Mesothelial cell of epicardium (in vitro differentiated cells): ENCODE data around the gene TSSK2. TPM values are rescaled to one million over a fixed set of nuclear protein-coding genes. Genes with fewer than 3 reads are reported as not detected.

ENCODE experiments used
- DNase-seq, 2 experiments: peaks; one replicate each; pipeline ENCODE4 v3.0.0; 2021; ENCODE audit warnings: low spot score in 2 of 2; ENCODE audit not compliant: unreplicated experiment in 2 of 2
- H3K27ac Mint-ChIP-seq: 2 replicates; pipeline ENCODE4 v1.8.0; 2021; ENCODE audit warnings: mixed read lengths
- H3K27me3 Mint-ChIP-seq: 2 replicates; pipeline ENCODE4 v1.8.0; 2021; ENCODE audit warnings: low read depth, mixed read lengths
- H3K36me3 Mint-ChIP-seq: 2 replicates; pipeline ENCODE4 v1.8.0; 2021; ENCODE audit warnings: mixed read lengths
- H3K4me1 Mint-ChIP-seq: 2 replicates; pipeline ENCODE4 v1.8.0; 2021; ENCODE audit warnings: mixed read lengths
- H3K4me3 Mint-ChIP-seq: 2 replicates; pipeline ENCODE4 v1.8.0; 2021; ENCODE audit warnings: mild to moderate bottlenecking, moderate library complexity, mixed read lengths
- H3K9me3 Mint-ChIP-seq: 2 replicates; pipeline ENCODE4 v1.8.0; 2021; ENCODE audit warnings: mixed read lengths
- total RNA-seq: library from RNA; stranded (reverse); gene quantifications from 3 replicates; pipeline ENCODE4 v1.2.1, GENCODE V29; 2021
- TF ChIP-seq, protein P1 (sequence below): fragments of 200-600 bp; sonication (generic); IDR thresholded peaks from one replicate; pipeline ENCODE4 v1.5.0; 2021; ENCODE audit warnings: antibody characterized with exemption; ENCODE audit not compliant: unreplicated experiment

TSSK2 gene
- total RNA-seq, 1 donor from 2014 or later: not detected

DNA sequence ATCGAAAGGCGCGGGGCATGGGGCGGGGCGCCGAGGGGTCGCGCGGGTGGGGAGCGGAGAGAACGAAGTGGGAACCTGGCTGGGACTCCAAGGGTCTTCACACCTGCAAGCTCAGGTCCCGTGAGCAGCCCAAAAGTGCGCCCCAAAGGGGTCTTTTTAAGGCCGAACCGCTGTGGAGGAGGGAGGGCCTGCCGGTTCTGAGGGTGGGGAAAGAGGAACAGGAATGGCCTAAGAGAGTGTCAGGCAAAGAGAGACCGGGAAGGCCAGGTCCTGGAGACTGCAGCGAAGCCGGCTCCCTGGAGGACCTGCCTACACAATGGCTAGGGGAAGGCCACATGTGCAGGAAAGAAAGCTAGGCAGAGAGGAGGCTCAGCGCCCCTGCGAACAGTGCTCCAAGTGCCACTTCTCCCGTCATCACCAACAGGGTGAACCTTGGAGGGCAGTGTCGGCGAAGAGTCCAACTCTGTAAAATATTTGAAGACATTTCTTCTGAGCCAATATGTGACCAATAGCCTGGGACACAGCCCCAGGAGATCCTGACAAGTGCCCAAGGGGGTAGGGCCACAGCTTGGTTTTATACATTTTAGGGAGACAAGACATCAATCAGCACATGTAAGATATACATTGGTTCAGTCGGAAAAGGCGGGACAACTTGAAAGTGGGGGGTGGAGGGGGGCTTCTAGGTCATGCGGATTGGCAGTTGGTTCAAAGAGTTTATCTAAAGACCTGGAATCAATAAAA, 8.2 kb upstream of the TSSK2 start:
- H3K4me3 Mint-ChIP-seq: peak overlapping the region; percentile 79
- DNase-seq: no peak
- H3K27me3 Mint-ChIP-seq: no peaks in the 10 kb centered on the region
- H3K36me3 Mint-ChIP-seq: no peaks in the 10 kb centered on the region
- TF ChIP-seq, protein P1, sequence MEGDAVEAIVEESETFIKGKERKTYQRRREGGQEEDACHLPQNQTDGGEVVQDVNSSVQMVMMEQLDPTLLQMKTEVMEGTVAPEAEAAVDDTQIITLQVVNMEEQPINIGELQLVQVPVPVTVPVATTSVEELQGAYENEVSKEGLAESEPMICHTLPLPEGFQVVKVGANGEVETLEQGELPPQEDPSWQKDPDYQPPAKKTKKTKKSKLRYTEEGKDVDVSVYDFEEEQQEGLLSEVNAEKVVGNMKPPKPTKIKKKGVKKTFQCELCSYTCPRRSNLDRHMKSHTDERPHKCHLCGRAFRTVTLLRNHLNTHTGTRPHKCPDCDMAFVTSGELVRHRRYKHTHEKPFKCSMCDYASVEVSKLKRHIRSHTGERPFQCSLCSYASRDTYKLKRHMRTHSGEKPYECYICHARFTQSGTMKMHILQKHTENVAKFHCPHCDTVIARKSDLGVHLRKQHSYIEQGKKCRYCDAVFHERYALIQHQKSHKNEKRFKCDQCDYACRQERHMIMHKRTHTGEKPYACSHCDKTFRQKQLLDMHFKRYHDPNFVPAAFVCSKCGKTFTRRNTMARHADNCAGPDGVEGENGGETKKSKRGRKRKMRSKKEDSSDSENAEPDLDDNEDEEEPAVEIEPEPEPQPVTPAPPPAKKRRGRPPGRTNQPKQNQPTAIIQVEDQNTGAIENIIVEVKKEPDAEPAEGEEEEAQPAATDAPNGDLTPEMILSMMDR: no peak
- H3K9me3 Mint-ChIP-seq: no peaks in the 10 kb centered on the region
- H3K4me1 Mint-ChIP-seq: peaks cover 24% of the 10 kb centered on the region
- H3K27ac Mint-ChIP-seq: peak overlapping the region; percentile 71

DNA sequence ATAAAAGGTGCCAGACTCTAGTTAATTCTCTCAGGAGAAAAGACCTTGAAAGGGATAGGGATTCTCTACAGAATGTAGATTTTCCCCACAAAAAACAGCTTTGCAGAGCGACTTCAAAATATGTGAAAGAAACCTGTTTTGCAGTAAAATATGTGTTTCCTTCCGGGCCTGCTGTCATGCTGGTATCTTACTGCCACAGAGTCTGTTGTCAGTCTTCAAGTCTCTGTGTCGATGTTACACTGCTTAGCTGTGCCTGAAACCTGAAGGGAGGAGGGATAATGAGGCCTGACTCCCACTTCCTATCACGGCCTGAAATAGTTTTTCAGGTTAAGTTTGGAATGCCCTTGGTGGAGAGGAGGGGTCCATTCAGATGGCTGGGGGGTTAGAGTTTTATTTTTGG, 7.2 kb upstream of the TSSK2 start:
- no peaks in the 10 kb centered on the region for H3K36me3 Mint-ChIP-seq
- no peaks in the 10 kb centered on the region for H3K9me3 Mint-ChIP-seq
- no peak overlapping the region for H3K4me3 Mint-ChIP-seq
- no peak for DNase-seq
- no peak overlapping the region for H3K27ac Mint-ChIP-seq
- peaks cover 24% of the 10 kb centered on the region for H3K4me1 Mint-ChIP-seq
- no peaks in the 10 kb centered on the region for H3K27me3 Mint-ChIP-seq
- TF ChIP-seq, protein P1: no peak

DNA sequence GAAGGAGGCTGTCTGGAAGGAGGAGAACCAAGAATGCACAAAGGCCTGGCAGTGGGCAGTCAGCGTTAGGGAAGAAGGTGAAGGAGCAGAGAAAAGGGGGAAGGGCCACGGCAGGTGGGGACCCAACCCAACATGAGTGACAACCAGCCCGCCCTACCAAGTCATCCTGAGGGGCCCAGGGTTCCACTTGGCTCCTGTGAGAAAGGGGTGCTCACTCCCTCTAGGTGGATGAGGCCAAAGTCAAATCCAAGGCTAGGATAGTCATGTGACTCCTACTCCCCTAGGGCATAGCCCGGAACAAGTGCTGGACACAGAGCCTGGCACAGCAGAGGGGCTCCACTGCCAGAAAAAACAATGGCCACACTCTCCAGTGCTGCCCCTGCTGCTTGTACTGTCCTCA, 6.7 kb upstream of the TSSK2 start:
- TF ChIP-seq, protein P1: no peak
- no peak for DNase-seq
- Mint-ChIP-seq H3K36me3 (no peaks in the 10 kb centered on the region), H3K27ac (no peak overlapping the region), H3K27me3 (no peaks in the 10 kb centered on the region), H3K4me1 (peaks cover 24% of the 10 kb centered on the region), H3K4me3 (no peak overlapping the region), H3K9me3 (no peaks in the 10 kb centered on the region)

DNA sequence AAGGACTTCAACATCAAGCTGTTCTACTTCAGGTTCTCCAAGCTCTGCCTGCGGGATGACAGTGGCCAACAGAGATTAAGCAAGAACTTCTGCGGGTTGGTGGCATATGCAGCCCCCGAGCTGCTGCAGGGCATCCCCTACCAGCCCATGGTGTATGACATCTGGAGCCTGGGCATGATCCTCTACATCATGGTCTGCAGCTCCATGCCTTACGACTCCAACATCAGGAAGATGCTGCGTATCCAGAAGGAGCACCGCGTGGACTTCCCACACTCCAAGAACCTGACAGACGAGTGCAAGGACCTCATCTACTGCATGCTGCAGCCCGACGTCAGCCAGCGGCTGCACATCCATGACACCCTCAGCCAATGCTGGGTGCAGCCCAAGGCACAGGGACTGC, 6.1 kb upstream of the TSSK2 start:
- TF ChIP-seq, protein P1: no peak
- Mint-ChIP-seq H3K27me3 (no peaks in the 10 kb centered on the region), H3K9me3 (no peaks in the 10 kb centered on the region), H3K4me1 (peaks cover 20% of the 10 kb centered on the region), H3K27ac (no peak overlapping the region), H3K36me3 (no peaks in the 10 kb centered on the region), H3K4me3 (no peak overlapping the region)
- no peak for DNase-seq

DNA sequence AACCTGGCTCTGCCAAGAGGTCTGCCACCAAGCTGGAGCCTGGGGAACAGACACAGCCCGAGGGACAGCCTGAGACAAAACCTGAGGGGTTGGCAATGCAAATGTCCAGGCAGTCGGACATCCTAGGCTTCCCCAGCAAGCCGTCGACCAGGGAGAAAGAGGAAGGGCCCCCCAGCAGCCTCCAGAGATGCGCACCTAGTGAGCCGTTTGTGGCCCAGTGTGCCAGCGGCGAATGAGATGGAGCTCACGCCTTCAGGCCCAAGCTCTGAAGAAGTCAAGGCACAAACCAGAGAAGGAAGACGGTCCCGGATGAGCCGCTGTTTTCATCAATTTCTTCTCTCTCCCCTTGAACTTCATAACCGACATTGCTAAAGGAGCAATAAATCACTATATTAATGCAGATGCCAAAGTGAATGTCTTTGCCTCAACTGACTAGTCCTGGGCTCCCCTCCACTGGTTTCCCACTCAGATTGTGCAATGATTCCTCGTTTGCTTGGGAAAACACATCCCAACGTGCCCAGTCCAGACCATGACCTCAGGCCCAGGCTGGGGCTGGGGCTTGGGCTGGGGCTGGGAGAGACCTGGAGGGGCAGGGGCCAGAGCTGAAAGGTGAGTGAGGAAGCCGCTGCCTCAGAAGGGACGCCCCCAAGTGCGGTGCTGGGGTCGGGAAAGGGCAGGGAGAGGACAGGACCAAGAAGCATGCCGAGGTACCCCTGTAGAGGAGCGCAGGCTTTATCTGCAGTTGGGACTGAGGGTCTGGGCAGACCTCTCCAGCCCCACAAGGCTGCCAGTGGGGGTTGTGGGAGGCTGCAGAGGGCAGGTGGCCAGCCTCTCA, 5.4 kb upstream of the TSSK2 start:
- Mint-ChIP-seq H3K4me3 (no peak overlapping the region), H3K36me3 (no peaks in the 10 kb centered on the region), H3K9me3 (no peaks in the 10 kb centered on the region), H3K4me1 (peaks cover 13% of the 10 kb centered on the region), H3K27ac (no peak overlapping the region), H3K27me3 (no peaks in the 10 kb centered on the region)
- DNase-seq: no peak
- TF ChIP-seq, protein P1: no peak
